HG03045 (cell line): ENCODE results near the gene MTG2.

ENCODE experiments used
- ATAC-seq: cut with Tn5 transposase; IDR thresholded peaks from one replicate; pipeline ENCODE4 v1.9.1; 2021; ENCODE audit warnings: mild to moderate bottlenecking, moderate library complexity; ENCODE audit not compliant: unreplicated experiment

Gene MTG2

GRCh38 chr20:62246431-62246830, 63.6 kb downstream of the MTG2 start:
- ATAC-seq, result no peak

- no peak for ATAC-seq
Measured at GRCh38 chr20:62246872-62247652, 64.2 kb downstream of the MTG2 start.

GRCh38 chr20:62248890-62249560, 66.2 kb downstream of the MTG2 start:
- no peak for ATAC-seq

GRCh38 chr20:62252342-62252966, 69.6 kb downstream of the MTG2 start:
- no peak for ATAC-seq
